ENCODE measurements around the gene PTK7. TPM values are rescaled to one million over a fixed set of nuclear protein-coding genes. Genes with fewer than 3 reads are reported as not detected.

PTK7 gene
- total RNA-seq, 2 donors from 2014 or later, result 0.56 to 1.0 TPM

DNA sequence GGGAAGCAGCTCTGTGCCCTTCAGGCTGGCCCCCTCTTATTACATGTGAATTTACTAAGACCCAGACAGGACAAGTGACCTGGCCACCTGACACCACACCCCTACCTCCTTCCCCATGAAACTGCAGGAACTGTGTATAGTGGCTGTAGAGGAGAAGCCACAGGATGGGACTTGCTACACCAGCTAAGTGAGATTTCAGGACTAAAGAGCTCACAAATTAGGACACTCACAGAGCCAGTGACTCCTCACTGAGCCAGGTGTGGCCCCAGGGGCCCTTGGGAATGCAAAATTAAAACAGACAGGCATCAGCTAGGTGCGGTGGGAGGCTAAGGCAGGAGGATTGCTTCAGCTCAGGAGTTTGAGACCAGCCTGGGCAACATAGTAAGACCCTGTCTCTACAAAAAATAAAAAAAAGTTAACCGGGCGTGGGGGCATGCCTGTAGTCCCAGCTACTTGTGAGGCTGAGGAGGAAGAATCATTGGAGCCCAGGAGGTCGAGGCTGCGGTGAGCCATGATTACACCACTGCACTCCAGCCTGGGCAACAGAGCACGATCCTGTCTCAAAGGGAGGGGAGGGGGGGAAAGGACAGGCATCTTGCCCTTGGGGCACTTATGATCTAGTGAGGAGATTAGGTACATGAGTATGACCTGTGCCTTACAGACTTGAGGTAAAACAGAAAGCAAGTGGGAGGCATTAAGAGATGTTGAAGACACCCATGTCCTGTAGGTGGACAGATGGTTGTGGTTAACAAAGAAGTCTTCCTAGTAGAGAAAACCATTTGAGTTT, 71.8 kb downstream of the PTK7 start:
- ATAC-seq (replicated peaks), result no peak
- Mint-ChIP-seq H3K27ac (no peak overlapping the region), H3K9me3 (no peaks in the 10 kb centered on the region), H3K36me3 (ENCODE audit: low read depth) (no peaks in the 10 kb centered on the region), H3K27me3 (peaks cover 3% of the 10 kb centered on the region), H3K4me1 (peaks cover 5% of the 10 kb centered on the region), H3K4me3 (no peak overlapping the region)

DNA sequence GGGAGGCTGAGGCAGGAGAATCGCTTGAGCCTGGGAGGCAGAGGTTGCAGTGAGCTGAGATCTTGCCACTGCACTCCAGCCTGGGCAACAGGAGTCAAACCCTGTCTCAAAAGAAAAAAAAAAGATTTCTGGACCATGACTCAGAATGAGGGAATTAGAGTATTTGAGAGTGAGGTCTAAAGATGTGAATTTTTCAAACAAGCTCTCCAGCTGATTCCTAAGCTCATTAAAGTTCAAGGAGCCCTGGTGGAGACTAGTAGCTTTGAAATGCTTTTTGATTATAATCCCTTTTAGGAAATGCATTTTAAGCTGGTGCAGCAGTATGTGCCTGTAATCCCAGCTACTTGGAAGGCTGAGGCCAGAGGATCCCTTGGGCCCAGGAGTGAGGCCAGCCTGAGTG, 73.2 kb downstream of the PTK7 start:
- no peak overlapping the region for H3K27ac Mint-ChIP-seq
- no peak overlapping the region for H3K4me3 Mint-ChIP-seq
- ATAC-seq (replicated peaks), result no peak
- H3K36me3 Mint-ChIP-seq (ENCODE audit: low read depth), result no peaks in the 10 kb centered on the region
- no peaks in the 10 kb centered on the region for H3K4me1 Mint-ChIP-seq
- H3K9me3 Mint-ChIP-seq, result no peaks in the 10 kb centered on the region
- peaks cover 3% of the 10 kb centered on the region for H3K27me3 Mint-ChIP-seq

DNA sequence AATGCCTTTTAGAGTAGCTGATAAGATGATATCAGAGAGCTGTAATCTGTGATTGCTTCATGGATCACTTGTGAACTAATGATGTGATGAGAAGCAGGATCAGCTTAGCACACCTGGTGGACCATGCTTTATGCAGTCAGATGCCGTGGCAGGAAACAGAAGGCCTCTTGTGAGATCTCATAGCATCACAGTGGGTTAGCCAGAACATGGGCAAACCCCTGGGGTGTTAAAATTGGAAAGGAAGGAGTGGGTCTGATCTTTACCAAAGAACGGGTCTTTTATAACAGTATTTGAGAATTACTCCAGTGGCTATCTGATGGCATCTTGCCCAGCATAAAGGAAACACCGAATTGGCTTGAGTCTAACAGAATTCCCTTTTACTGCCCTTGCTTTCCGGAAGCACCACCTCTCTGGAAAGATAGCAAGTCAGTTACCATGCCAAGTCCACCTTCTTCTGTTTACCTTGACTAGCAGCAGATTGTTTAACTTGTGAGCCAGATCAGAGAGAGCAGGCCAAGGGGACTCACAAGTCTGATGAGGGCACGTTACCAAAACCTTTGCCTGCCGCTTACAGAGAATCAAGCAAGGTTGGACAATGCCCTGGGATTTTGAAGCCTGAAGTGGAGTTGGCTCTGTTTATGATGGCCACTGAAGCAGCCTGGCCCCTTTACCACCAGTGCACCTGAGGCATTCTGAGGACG, 74.1 kb downstream of the PTK7 start:
- no peak for ATAC-seq (replicated peaks)
- no peak overlapping the region for H3K27ac Mint-ChIP-seq
- H3K27me3 Mint-ChIP-seq, result peaks cover 3% of the 10 kb centered on the region
- H3K36me3 Mint-ChIP-seq (ENCODE audit: low read depth), result no peaks in the 10 kb centered on the region
- H3K4me3 Mint-ChIP-seq, result no peak overlapping the region
- H3K9me3 Mint-ChIP-seq, result no peaks in the 10 kb centered on the region
- H3K4me1 Mint-ChIP-seq, result no peaks in the 10 kb centered on the region

DNA sequence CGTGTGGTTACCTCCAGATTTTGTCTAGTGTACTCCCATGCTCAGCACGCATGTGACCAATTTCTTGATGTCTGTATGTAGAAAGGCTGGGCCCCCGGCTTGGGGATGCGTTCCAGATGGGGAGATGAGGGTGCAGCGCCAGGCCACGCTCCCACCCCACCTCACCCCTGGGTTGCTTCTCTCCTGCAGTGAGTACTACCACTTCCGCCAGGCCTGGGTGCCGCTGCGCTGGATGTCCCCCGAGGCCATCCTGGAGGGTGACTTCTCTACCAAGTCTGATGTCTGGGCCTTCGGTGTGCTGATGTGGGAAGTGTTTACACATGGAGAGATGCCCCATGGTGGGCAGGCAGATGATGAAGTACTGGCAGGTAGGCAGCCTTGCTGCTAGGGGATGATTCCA, 83.5 kb downstream of the PTK7 start:
- ATAC-seq (replicated peaks), result no peak
- Mint-ChIP-seq H3K27ac (no peak overlapping the region), H3K9me3 (no peaks in the 10 kb centered on the region), H3K4me3 (no peak overlapping the region), H3K36me3 (ENCODE audit: low read depth) (no peaks in the 10 kb centered on the region), H3K27me3 (no peaks in the 10 kb centered on the region), H3K4me1 (no peaks in the 10 kb centered on the region)

DNA sequence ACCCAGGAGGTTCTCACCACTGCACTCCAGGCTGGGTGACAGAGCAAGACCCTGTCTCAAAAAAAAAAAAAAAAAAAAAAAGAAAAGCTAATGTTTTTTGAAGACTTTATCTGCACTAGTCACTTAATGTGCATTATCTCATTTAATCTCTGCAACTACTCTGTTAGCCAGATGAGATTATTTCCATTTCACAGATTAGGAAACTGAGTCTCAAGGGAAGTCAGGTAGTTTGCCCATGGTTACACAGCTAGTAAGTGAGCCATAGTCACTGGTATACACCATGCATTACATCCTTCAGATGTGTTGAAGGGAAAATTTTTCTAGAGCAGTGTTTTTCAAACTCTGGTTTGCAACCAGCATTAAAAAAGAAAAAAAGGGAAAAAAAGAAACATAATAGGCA, 87.8 kb downstream of the PTK7 start:
- no peaks in the 10 kb centered on the region for H3K4me1 Mint-ChIP-seq
- no peak overlapping the region for H3K4me3 Mint-ChIP-seq
- no peak for ATAC-seq (replicated peaks)
- H3K9me3 Mint-ChIP-seq, result no peaks in the 10 kb centered on the region
- no peak overlapping the region for H3K27ac Mint-ChIP-seq
- H3K27me3 Mint-ChIP-seq, result no peaks in the 10 kb centered on the region
- no peaks in the 10 kb centered on the region for H3K36me3 Mint-ChIP-seq (ENCODE audit: low read depth)

DNA sequence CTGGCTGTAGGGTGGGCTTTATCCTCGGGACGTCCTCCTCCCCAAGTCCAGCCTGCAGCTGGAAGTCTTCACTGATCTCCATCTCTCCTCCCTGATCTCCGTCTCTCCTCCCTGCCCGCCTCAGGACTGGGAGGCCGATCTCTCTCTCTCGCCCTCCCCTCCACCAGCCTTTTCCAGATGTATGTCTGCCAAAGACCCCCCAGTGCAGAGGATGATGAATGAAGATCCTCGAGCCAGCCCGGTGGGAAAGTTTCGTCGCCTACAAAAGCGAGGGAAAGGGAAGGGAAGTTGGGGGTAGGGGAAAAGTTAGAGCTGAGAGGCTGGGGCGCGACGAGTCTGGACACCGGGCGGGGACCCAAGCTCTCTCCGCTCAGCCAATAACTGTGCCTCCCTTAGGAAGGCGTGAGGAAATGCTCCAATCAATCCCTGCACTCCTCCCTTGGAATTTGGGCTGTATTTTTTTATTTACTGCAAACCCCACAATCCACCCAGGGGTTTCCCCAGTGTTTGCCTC, 94.4 kb downstream of the PTK7 start:
- no peaks in the 10 kb centered on the region for H3K27me3 Mint-ChIP-seq
- no peaks in the 10 kb centered on the region for H3K9me3 Mint-ChIP-seq
- H3K36me3 Mint-ChIP-seq (ENCODE audit: low read depth), result peaks cover 23% of the 10 kb centered on the region
- ATAC-seq (replicated peaks), result peak; percentile 2
- peak overlapping the region; percentile 87 for H3K4me3 Mint-ChIP-seq
- H3K4me1 Mint-ChIP-seq, result peaks cover 23% of the 10 kb centered on the region
- peak overlapping the region; percentile 92 for H3K27ac Mint-ChIP-seq

DNA sequence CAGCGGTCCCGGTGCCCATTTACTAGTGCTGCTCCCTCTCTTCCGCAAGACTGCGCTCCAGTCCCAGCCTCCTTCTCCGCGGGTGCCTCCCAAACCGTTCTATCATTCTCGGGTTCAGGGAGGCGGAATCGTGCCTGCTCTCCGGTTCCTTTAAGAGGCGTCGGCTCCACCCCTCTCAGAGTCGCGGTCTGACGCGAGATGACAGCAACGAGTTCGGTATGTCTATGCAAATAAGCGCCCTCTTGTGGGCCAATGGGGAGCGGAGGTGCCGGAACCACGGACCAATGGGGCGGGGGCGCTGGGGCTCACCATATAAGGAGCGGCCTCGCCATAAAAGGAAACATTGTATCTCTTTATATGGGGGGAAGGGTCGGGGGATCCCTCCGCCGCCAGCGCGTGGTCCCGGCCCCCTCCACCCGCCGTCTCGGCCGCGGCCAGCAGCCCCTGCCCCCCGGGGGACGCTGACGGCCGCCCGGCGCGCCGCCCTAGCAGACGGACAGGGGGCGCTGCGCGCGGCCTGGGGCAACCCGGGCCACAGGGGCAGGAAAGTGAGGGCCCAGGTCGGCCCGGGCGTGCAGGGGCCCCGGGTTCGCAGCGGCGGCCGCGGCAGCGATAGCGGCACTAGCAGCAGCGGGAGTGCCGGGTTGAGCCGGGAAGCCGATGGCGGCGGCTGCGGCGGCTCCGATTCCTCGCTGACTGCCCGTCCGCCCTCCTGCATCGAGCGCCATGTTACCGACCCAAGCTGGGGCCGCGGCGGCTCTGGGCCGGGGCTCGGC, 95.0 kb downstream of the PTK7 start, which contains the start of gene SRF:
Gene SRF (plus strand): TSS at position 339 of the 776 bp plus-strand sequence. CDS start 388 bp downstream, at position 727.
- H3K4me1 Mint-ChIP-seq, result peaks cover 27% of the 10 kb centered on the region
- peak; percentile 73 for ATAC-seq (replicated peaks)
- H3K27ac Mint-ChIP-seq, result peak within 1 kb of the TSS; percentile 97
- H3K9me3 Mint-ChIP-seq, result no peaks in the 10 kb centered on the region
- peak within 1 kb of the TSS; percentile 87 for H3K4me3 Mint-ChIP-seq
- H3K27me3 Mint-ChIP-seq, result no peaks in the 10 kb centered on the region
- peaks cover 29% of the 10 kb centered on the region for H3K36me3 Mint-ChIP-seq (ENCODE audit: low read depth)

DNA sequence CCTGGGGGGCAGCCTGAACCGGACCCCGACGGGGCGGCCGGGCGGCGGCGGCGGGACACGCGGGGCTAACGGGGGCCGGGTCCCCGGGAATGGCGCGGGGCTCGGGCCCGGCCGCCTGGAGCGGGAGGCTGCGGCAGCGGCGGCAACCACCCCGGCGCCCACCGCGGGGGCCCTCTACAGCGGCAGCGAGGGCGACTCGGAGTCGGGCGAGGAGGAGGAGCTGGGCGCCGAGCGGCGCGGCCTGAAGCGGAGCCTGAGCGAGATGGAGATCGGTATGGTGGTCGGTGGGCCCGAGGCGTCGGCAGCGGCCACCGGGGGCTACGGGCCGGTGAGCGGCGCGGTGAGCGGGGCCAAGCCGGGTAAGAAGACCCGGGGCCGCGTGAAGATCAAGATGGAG, 95.6 kb downstream of the PTK7 start:
- Mint-ChIP-seq H3K4me3 (peak overlapping the region; percentile 87), H3K36me3 (ENCODE audit: low read depth) (peaks cover 35% of the 10 kb centered on the region), H3K4me1 (peaks cover 27% of the 10 kb centered on the region), H3K27ac (peak overlapping the region; percentile 97), H3K27me3 (no peaks in the 10 kb centered on the region), H3K9me3 (no peaks in the 10 kb centered on the region)
- ATAC-seq (replicated peaks), result no peak

DNA sequence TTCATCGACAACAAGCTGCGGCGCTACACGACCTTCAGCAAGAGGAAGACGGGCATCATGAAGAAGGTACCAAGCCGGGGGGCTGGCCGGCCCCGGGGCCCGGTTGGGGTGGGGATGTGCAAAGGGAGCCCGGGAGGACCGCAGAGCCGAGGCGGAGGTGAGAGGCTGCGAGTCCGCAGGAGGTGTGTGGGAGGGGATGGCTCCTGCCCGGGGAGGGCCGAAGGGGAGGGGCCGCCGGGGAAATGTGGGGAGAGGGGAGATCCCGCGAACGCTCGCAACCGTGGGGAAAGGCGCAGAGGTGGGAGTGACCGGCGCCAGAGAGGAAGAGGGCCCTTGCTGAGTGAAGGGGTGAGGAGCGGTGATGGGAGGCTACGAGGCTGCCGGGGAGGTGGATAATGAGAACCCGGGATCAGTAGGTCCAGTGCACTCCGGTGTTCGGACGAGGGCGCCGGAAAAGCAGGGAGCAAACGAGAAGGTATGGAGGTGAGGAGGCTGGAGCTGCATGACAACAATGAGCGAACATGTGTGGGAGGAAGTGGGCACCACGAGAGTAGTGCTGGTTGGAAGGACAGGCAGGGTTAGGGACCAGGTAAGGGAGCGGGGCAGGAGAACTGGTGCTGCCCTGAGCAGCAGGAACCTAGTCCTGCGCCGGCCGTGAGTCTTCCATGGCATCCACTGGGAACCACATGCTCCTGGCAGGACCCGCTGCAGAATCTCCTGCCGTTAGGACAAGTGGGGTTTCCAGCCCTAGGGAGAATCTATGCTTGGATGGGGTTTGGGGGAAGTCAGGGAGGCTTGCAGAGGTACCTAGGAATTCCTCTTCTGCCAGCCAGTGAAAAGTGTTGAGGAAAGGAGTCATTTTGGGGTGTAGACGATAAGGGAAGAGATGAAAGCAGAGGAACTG, 96.2 kb downstream of the PTK7 start:
- H3K4me1 Mint-ChIP-seq, result peaks cover 27% of the 10 kb centered on the region
- no peaks in the 10 kb centered on the region for H3K9me3 Mint-ChIP-seq
- peaks cover 42% of the 10 kb centered on the region for H3K36me3 Mint-ChIP-seq (ENCODE audit: low read depth)
- ATAC-seq (replicated peaks), result no peak
- peak overlapping the region; percentile 87 for H3K4me3 Mint-ChIP-seq
- H3K27me3 Mint-ChIP-seq, result no peaks in the 10 kb centered on the region
- peak overlapping the region; percentile 97 for H3K27ac Mint-ChIP-seq

DNA sequence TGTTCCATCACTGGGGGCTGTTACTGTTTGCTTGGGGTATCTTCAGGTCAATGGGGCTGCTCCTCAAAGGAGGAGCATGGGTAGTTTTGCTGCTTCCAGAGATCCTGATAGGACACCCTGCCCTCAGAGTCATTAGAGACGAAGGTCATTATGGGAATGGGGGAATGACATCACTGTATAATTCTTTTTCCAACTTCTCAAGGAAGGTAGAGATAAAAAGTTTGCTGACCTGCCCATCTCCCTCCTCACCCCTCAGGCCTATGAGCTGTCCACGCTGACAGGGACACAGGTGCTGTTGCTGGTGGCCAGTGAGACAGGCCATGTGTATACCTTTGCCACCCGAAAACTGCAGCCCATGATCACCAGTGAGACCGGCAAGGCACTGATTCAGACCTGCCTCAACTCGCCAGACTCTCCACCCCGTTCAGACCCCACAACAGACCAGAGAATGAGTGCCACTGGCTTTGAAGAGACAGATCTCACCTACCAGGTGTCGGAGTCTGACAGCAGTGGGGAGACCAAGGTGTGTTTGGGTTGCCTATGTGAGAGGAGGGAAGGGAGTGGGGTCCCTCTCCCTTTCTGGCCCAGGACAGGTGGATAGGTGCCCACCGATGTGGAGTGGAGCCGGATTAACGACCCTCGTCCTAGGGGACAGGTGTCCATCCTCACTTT, 97.6 kb downstream of the PTK7 start:
- ATAC-seq (replicated peaks), result no peak
- Mint-ChIP-seq H3K27me3 (no peaks in the 10 kb centered on the region), H3K9me3 (no peaks in the 10 kb centered on the region), H3K36me3 (ENCODE audit: low read depth) (peaks cover 55% of the 10 kb centered on the region), H3K4me3 (peak overlapping the region; percentile 87), H3K27ac (peak overlapping the region; percentile 97), H3K4me1 (peaks cover 27% of the 10 kb centered on the region)

DNA sequence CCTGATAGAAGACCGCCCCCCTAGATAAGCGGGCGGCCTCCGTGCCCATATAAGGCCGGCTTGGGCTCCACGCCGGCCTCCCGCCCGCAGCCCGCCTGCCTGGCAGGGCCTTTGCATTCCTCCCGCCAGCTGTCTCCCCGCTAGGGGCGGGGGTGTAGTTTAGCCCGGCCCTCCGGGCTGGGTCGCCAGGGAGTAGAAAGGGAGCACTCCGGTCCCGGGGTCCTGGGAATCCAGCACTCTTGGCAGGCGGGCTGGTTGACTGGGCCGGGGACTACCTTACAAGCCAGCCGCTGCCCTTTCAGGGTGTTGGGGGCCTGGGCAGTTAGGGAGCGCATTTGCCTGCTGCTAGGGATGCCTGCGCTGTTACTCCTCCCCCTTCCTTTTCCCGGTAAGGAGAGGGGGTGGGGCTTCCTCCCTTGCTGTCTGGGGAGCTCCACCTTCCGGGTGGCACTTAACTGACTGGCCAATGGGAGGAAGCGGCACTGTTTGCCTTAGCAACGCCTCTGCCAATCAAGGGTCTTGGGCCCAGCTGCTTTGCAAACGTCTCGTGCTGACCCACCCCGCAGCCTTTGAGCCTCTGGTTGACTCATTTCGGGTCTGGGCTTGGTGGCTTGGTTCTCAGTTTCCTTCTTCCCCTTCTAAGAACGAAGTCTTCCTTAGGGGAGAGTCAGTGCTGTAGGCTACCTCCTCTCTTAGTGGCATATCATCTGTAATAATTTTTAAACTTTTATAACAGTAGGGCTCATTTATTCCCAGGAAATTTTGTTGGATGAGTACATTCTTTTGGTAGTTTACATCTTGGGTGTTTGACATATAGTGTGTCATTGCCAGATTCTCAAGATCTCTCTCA, 98.4 kb downstream of the PTK7 start:
- no peaks in the 10 kb centered on the region for H3K27me3 Mint-ChIP-seq
- ATAC-seq (replicated peaks), result peak; percentile 81
- no peaks in the 10 kb centered on the region for H3K9me3 Mint-ChIP-seq
- peaks cover 63% of the 10 kb centered on the region for H3K36me3 Mint-ChIP-seq (ENCODE audit: low read depth)
- peak overlapping the region; percentile 97 for H3K27ac Mint-ChIP-seq
- peaks cover 27% of the 10 kb centered on the region for H3K4me1 Mint-ChIP-seq
- peak overlapping the region; percentile 87 for H3K4me3 Mint-ChIP-seq

DNA sequence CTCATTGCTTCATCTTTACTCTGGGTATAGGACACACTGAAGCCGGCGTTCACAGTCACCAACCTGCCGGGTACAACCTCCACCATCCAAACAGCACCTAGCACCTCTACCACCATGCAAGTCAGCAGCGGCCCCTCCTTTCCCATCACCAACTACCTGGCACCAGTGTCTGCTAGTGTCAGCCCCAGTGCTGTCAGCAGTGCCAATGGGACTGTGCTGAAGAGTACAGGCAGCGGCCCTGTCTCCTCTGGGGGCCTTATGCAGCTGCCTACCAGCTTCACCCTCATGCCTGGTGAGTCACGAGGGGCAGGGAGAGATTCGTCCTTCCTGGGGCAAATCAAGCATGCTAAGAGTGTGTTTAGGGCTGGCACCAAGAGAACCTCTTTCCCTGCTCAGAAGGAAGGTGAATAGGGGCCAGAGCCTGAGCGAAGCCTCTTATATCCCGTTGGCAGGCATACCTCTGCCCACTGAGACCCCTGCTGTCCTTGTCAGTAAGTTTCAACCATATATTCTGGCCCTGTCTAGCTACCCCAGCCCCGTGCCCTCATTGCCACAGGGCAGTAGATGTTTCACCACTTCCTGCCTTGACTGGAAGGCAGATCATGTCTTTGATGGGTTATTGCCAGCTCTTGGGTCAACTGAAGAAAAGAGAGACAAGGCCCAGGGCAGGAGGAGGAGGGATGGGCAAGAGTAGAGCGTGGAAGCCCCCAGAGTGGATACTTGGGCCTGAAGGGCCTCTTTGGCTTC, 99.7 kb downstream of the PTK7 start:
- peak overlapping the region; percentile 80 for H3K27ac Mint-ChIP-seq
- peaks cover 64% of the 10 kb centered on the region for H3K36me3 Mint-ChIP-seq (ENCODE audit: low read depth)
- H3K27me3 Mint-ChIP-seq, result no peaks in the 10 kb centered on the region
- ATAC-seq (replicated peaks), result no peak
- H3K4me1 Mint-ChIP-seq, result peaks cover 25% of the 10 kb centered on the region
- no peaks in the 10 kb centered on the region for H3K9me3 Mint-ChIP-seq
- H3K4me3 Mint-ChIP-seq, result peak overlapping the region; percentile 87
